IMR-90 (cell line): ENCODE results near the gene MAP3K5. TPM values are rescaled to one million over a fixed set of nuclear protein-coding genes. Genes with fewer than 3 reads are reported as not detected.

Experiments
- ATAC-seq: fragments of 200-7000 bp; cut with Tn5 transposase; 2 replicates; pipeline ENCODE4 v1.9.1; 2020; ENCODE audit warnings: low read depth, mild to moderate bottlenecking, moderate library complexity
- Bru-seq: library from RNA; stranded (reverse); fragments of 400-500 nt; gene quantifications from one replicate; lab custom pipeline; 2021; lab: Mats Ljungman, UMichigan
- BruChase-seq, 2 experiments: library from RNA; stranded (reverse); fragments of 400-500 nt; gene quantifications; one replicate each; lab custom pipeline; 2021; lab: Mats Ljungman, UMichigan
- BruUV-seq: library from RNA; stranded (reverse); fragments of 400-500 nt; replicated peaks from 2 replicates; lab custom pipeline; 2021; lab: Mats Ljungman, UMichigan
- CTCF ChIA-PET: fragments of 300-600 bp; formaldehyde crosslinking; extraction: SDS; loops from one replicate; lab custom pipeline; 2021; ENCODE audit warnings: antibody characterized with exemption; lab: Yijun Ruan, JAX
- POLR2A ChIA-PET: fragments of 300-600 bp; sonication (Branson Sonifier 250); formaldehyde crosslinking; loops from one replicate; lab custom pipeline; 2022; ENCODE audit warnings: antibody characterized with exemption; ENCODE audit not compliant: unreplicated experiment; lab: Charles Lee
- DNase-seq: peaks from one replicate; pipeline ENCODE4 v3.0.0; 2013
- H2AFZ ChIP-seq: replicated peaks from 2 replicates; pipeline ENCODE3; 2013; ENCODE audit warnings: low read length, mild to moderate bottlenecking; ENCODE audit not compliant: poor library complexity
- H2AK5ac ChIP-seq: 2 replicates; pipeline ENCODE4 v1.6.1; 2013; ENCODE audit warnings: low read depth, low read length, inconsistent platforms
- H2AK9ac ChIP-seq: replicated peaks from 2 replicates; pipeline ENCODE3; 2013; ENCODE audit warnings: mild to moderate bottlenecking, low read depth, low read length, moderate library complexity; ENCODE audit not compliant: poor library complexity
- H2BK120ac ChIP-seq: 2 replicates; pipeline ENCODE4 v1.6.1; 2013; ENCODE audit warnings: low read depth, low read length, inconsistent platforms
- H2BK15ac ChIP-seq: 3 replicates; pipeline ENCODE4 v1.6.1; 2013; ENCODE audit warnings: low read depth, low read length, inconsistent platforms
- H2BK20ac ChIP-seq: 2 replicates; pipeline ENCODE4 v1.6.1; 2013; ENCODE audit warnings: low read depth, mild to moderate bottlenecking, inconsistent platforms, low read length, moderate library complexity
- H2BK5ac ChIP-seq: 2 replicates; pipeline ENCODE4 v1.6.1; 2013; ENCODE audit warnings: mild to moderate bottlenecking, low read depth, low read length, inconsistent platforms; ENCODE audit not compliant: poor library complexity, severe bottlenecking
- H3K14ac ChIP-seq: replicated peaks from 2 replicates; pipeline ENCODE4 v1.6.1; 2013; ENCODE audit warnings: low read depth, low read length, inconsistent platforms
- H3K18ac ChIP-seq: 2 replicates; pipeline ENCODE4 v1.6.1; 2013; ENCODE audit warnings: low read depth, low read length, control low read depth
- H3K23ac ChIP-seq: 2 replicates; pipeline ENCODE4 v1.6.1; 2013; ENCODE audit warnings: low read depth, low read length, inconsistent platforms
- H3K27ac ChIP-seq: 2 replicates; pipeline ENCODE4 v1.5.1; 2013; ENCODE audit warnings: mild to moderate bottlenecking, control low read depth, low read length; ENCODE audit not compliant: insufficient read depth
- H3K27me3 ChIP-seq: 2 replicates; pipeline ENCODE4 v1.6.1; 2013; ENCODE audit warnings: low read length; ENCODE audit not compliant: control insufficient read depth, insufficient read depth
- H3K36me3 ChIP-seq: 2 replicates; pipeline ENCODE4 v1.6.1; 2013; ENCODE audit warnings: low read length, mixed read lengths; ENCODE audit not compliant: control insufficient read depth, insufficient read depth
- H3K4ac ChIP-seq: 2 replicates; pipeline ENCODE4 v1.6.1; 2013; ENCODE audit warnings: low read depth, low read length, inconsistent platforms
- H3K4me1 ChIP-seq: 2 replicates; pipeline ENCODE4 v1.6.1; 2013; ENCODE audit warnings: low read length, mixed read lengths; ENCODE audit not compliant: control insufficient read depth, insufficient read depth
- H3K4me2 ChIP-seq: 2 replicates; pipeline ENCODE4 v1.6.1; 2013; ENCODE audit warnings: low read depth, mild to moderate bottlenecking, control low read depth, low read length, moderate library complexity
- H3K4me3 ChIP-seq: 2 replicates; pipeline ENCODE4 v1.5.1; 2013; ENCODE audit warnings: low read depth, mild to moderate bottlenecking, control low read depth, low read length, moderate library complexity; ENCODE audit not compliant: insufficient read depth
- H3K56ac ChIP-seq: 2 replicates; pipeline ENCODE4 v1.6.1; 2013; ENCODE audit warnings: low read length, inconsistent platforms; ENCODE audit not compliant: insufficient read depth; ENCODE audit errors: extremely low read depth
- H3K79me1 ChIP-seq, 2 experiments: 2 replicates each; pipeline ENCODE4 v1.6.1; 2013; ENCODE audit warnings: low read length in 2 of 2, inconsistent platforms in 1 of 2, low read depth in 1 of 2
- H3K9ac ChIP-seq: 2 replicates; pipeline ENCODE4 v1.6.1; 2013; ENCODE audit warnings: low read depth, low read length, control low read depth
- H3K9me1 ChIP-seq: 2 replicates; pipeline ENCODE4 v1.6.1; 2013; ENCODE audit warnings: low read length, inconsistent platforms; ENCODE audit not compliant: insufficient read depth
- H3K9me3 ChIP-seq: 2 replicates; pipeline ENCODE4 v1.6.1; 2013; ENCODE audit warnings: low read length; ENCODE audit not compliant: control insufficient read depth, insufficient read depth
- H4K20me1 ChIP-seq: 2 replicates; pipeline ENCODE4 v1.6.1; 2013; ENCODE audit warnings: low read length, inconsistent platforms; ENCODE audit not compliant: insufficient read depth
- H4K5ac ChIP-seq: 2 replicates; pipeline ENCODE4 v1.6.1; 2013; ENCODE audit warnings: mild to moderate bottlenecking, low read depth, low read length, control low read depth
- H4K8ac ChIP-seq, 2 experiments: 2 replicates each; pipeline ENCODE4 v1.6.1; 2013; ENCODE audit warnings: low read depth in 2 of 2, low read length in 2 of 2, control low read depth in 1 of 2, inconsistent platforms in 1 of 2
- H4K91ac ChIP-seq: 2 replicates; pipeline ENCODE4 v1.6.1; 2013; ENCODE audit warnings: low read depth, low read length, inconsistent platforms; ENCODE audit not compliant: insufficient read depth
- BHLHE40 ChIP-seq: fragments of 150-350 bp; IDR thresholded peaks from 2 replicates; pipeline ENCODE4 v1.6.1; 2016; ENCODE audit warnings: mild to moderate bottlenecking, low read depth, low read length
- CEBPB ChIP-seq: IDR thresholded peaks from 2 replicates; pipeline ENCODE4 v1.6.1; 2012; ENCODE audit warnings: low read depth, low read length, improper control_type of control experiment
- MAZ ChIP-seq: IDR thresholded peaks from 2 replicates; pipeline ENCODE4 v1.6.1; 2012; ENCODE audit warnings: low read depth, mild to moderate bottlenecking, low read length, improper control_type of control experiment, moderate library complexity, borderline replicate concordance
- NFE2L2 ChIP-seq: fragments of 150-350 bp; IDR thresholded peaks from 2 replicates; pipeline ENCODE4 v1.6.1; 2016; ENCODE audit warnings: low read depth, mild to moderate bottlenecking, low read length
- RAD21 ChIP-seq: IDR thresholded peaks from 2 replicates; pipeline ENCODE4 v1.6.1; 2012; ENCODE audit warnings: low read length, improper control_type of control experiment
- RFX5 ChIP-seq: IDR thresholded peaks from 2 replicates; pipeline ENCODE4 v1.8.0; 2012; ENCODE audit warnings: low read depth, mild to moderate bottlenecking, low read length, moderate library complexity
- WGBS, 2 experiments: methylation state at CpG; one replicate each; pipeline versions ENCODE4 v1.1.5 to v1.1.7; 2013; ENCODE audit warnings: missing lambda C conversion rate in 2 of 2; ENCODE audit not compliant: insufficient read length in 1 of 2; ENCODE audit errors: extremely low coverage in 2 of 2; 5-methylcytosine and 5-hydroxymethylcytosine counted together
- dilution Hi-C: fragments of 300-500 bp; cut with HindIII; formaldehyde crosslinking; loops from one replicate; pipeline ENCODE4 v1.14.3; 2018; ENCODE audit warnings: low sequenced_read_pairs; ENCODE audit not compliant: unreplicated experiment
- in situ Hi-C: fragments of 300-500 bp; cut with MboI; formaldehyde crosslinking; loops from 3 replicates; pipeline ENCODE4 v1.14.3; 2019; ENCODE audit warnings: low sequenced_read_pairs, inconsistent platforms, mixed read lengths
- intact Hi-C: fragments of 100-400 bp; cut with micrococcal nuclease; formaldehyde crosslinking; loops from 2 replicates; pipeline ENCODE4 v1.10.0; 2022
- long read RNA-seq: library from polyadenylated mRNA; unstranded; transcript quantifications from one replicate; pipeline ENCODE4 v2.0.0, GENCODE V29; 2021; ENCODE audit not compliant: unreplicated experiment
- polyA plus RNA-seq, 3 experiments: library from polyadenylated mRNA; depleted of rRNA; stranded (reverse); fragments of >200 nt; gene quantifications; 2 replicates each; pipeline ENCODE4 v1.2.3, GENCODE V29; 2012; ENCODE audit warnings: low replicate concordance in 1 of 3
- total RNA-seq: library from RNA; depleted of rRNA; stranded (reverse); fragments of >200 nt; gene quantifications from 2 replicates; pipeline ENCODE4 v1.2.3, GENCODE V29; 2012; rRNA removed
- TF ChIP-seq, protein P1 (sequence below): fragments of 150-350 bp; IDR thresholded peaks from 2 replicates; pipeline ENCODE4 v1.6.1; 2016; ENCODE audit warnings: low read depth, mild to moderate bottlenecking, low read length, moderate library complexity, borderline replicate concordance

MAP3K5 gene, protein sequence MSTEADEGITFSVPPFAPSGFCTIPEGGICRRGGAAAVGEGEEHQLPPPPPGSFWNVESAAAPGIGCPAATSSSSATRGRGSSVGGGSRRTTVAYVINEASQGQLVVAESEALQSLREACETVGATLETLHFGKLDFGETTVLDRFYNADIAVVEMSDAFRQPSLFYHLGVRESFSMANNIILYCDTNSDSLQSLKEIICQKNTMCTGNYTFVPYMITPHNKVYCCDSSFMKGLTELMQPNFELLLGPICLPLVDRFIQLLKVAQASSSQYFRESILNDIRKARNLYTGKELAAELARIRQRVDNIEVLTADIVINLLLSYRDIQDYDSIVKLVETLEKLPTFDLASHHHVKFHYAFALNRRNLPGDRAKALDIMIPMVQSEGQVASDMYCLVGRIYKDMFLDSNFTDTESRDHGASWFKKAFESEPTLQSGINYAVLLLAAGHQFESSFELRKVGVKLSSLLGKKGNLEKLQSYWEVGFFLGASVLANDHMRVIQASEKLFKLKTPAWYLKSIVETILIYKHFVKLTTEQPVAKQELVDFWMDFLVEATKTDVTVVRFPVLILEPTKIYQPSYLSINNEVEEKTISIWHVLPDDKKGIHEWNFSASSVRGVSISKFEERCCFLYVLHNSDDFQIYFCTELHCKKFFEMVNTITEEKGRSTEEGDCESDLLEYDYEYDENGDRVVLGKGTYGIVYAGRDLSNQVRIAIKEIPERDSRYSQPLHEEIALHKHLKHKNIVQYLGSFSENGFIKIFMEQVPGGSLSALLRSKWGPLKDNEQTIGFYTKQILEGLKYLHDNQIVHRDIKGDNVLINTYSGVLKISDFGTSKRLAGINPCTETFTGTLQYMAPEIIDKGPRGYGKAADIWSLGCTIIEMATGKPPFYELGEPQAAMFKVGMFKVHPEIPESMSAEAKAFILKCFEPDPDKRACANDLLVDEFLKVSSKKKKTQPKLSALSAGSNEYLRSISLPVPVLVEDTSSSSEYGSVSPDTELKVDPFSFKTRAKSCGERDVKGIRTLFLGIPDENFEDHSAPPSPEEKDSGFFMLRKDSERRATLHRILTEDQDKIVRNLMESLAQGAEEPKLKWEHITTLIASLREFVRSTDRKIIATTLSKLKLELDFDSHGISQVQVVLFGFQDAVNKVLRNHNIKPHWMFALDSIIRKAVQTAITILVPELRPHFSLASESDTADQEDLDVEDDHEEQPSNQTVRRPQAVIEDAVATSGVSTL (N-terminal part only)
- total RNA-seq (17.2 and 17.6 TPM in 2 replicates), polyA plus RNA-seq (2012; rRNA removed) (4.9 and 5.4 TPM in 2 replicates), Bru-seq, nascent RNA (percentile 87 among the genes with signal in this experiment), BruChase-seq, experiment 1, labeled RNA remaining after a 6-hour chase (percentile 70 among the genes with signal in this experiment), BruChase-seq, experiment 2, labeled RNA remaining after a 2-hour chase (percentile 66 among the genes with signal in this experiment)
- polyA plus RNA-seq (2012; cell fraction: cytosol; rRNA removed): 2.0 and 2.1 TPM in 2 replicates
- polyA plus RNA-seq (2012; cell fraction: nucleus; rRNA removed; ENCODE audit: low replicate concordance): 1.4 and 6.3 TPM in 2 replicates
- long read RNA-seq, full-length matches to known transcripts: 26 of 45 reads
- long read RNA-seq, partial matches to known transcripts: 9 of 45 reads
- long read RNA-seq, other reads (novel, unspliced or antisense): 10 of 45 reads

DNA sequence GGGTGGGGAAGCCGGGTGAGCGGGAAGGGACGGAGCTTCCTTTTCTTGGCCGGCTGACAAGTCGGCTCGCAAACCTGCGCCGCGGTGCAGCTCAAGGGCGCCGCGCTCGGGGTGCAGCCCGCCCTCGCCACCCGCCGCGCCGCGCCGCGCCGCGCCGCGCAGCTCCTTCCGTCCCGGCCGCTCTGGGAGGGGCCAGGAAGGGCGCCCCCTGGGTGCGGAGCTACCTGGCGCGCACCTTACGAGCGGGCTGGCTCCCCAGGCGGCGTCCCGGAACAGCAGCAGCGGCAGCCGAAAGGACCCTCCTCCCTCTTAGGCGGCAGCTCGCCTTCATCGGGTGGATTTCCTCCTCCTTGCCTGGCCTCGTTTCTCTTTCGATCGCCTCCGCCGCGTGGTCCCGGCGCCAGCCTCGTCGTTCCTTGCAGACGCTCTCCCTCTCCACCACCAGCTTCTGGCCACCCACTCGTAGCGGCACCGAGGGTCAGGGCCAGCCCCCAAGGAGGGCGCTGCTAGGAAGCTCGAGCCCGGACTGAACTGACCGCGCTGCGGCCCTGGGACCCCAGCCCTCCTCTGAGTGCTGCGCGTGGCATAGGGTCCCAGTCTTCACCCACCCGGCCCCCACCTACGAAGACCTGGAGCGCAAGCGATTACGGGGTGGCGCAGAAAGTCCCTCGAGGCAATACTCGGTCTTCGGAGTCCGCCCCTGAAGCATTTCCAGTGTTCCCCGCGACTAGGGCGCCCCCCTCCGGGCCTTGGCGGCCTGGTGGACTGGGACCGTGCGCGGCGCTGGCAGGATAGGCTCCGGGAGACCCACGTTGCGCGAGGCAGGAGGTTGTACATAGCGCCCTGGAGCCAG lies at the start of gene MAP3K5:
TSS of gene MAP3K5 (minus strand) at position 68 of the 853 bp plus-strand sequence. CDS start 320 bp downstream, outside the sequence.
- Histone ChIP-seq H2BK15ac (peak within 1 kb of the TSS; percentile 98), H3K4ac (peak within 1 kb of the TSS; percentile 74), H4K8ac (peak within 1 kb of the TSS; percentile 81 to 89), H3K4me3 (peak within 1 kb of the TSS; percentile 95), H4K5ac (peak within 1 kb of the TSS; percentile 82), H3K36me3 (no peaks in the 10 kb centered on the region), H3K27me3 (no peaks in the 10 kb centered on the region), H3K27ac (peak within 1 kb of the TSS; percentile 92), H3K56ac (peak within 1 kb of the TSS; percentile 85), H3K9ac (peak within 1 kb of the TSS; percentile 92), H2BK20ac (peak within 1 kb of the TSS; percentile 64; the same call in 1 of the 2 replicates), H4K91ac (peak within 1 kb of the TSS; percentile 87), H2BK5ac (peak within 1 kb of the TSS; percentile 91), H3K23ac (peak within 1 kb of the TSS; percentile 90), H3K9me3 (no peaks in the 10 kb centered on the region), H3K18ac (peak within 1 kb of the TSS; percentile 90), H2AK5ac (peak within 1 kb of the TSS; percentile 87), H3K14ac (peak within 1 kb of the TSS; percentile 68), H3K79me1 (peaks cover 3 to 26% of the 10 kb centered on the region in 2 experiments; a peak in 3 of 4 replicates), H2BK120ac (peak within 1 kb of the TSS; percentile 80), H3K4me1 (peaks cover 6% of the 10 kb centered on the region), H2AFZ (peak within 1 kb of the TSS; percentile 96), H3K4me2 (peak within 1 kb of the TSS; percentile 93), H3K9me1 (peaks cover 1% of the 10 kb centered on the region; the same call in 1 of the 2 replicates), H4K20me1 (no peaks in the 10 kb centered on the region), H2AK9ac (peak within 1 kb of the TSS; percentile 74)
- no TSS peak for BruUV-seq
- dilution Hi-C loops (no loop called here), intact Hi-C loops (loop anchor here (1.0 to 10.0 kb wide), 7 partner anchors 75 to 505 kb away; partner anchors contain the start of gene BCLAF1), in situ Hi-C loops (loop anchor here (5.0 to 25.0 kb wide), 3 partner anchors 145 to 505 kb away; partner anchors contain the start of gene BCLAF1)
- ChIA-PET POLR2A (interaction anchor here (0.6 to 1.5 kb wide), 5 partner anchors 145 to 229 kb away, joined by 3 to 6 read pairs (median 4); no protein-coding TSS in a partner anchor), CTCF (interaction anchor here (0.5 to 1.8 kb wide), 25 partner anchors 9 to 267 kb away, joined by 3 to 41 read pairs (median 5); partner anchors contain the start of gene PEX7)
- 0% methylated on average over 1 of the region's 89 CpGs; no CpG with 5 or more reads in 1 of the 2 experiments for WGBS, 2 experiments
- ATAC-seq (peak; percentile 74), DNase-seq (peak; percentile 85)
- TF ChIP-seq NFE2L2 (no peak), MAZ (peak; percentile 62; the same call in 1 of the 2 replicates), BHLHE40 (peak; percentile 39; the same call in 1 of the 2 replicates), RAD21 (peak; percentile 91), CEBPB (peak; percentile 23; the same call in 1 of the 2 replicates), RFX5 (no peak)
- TF ChIP-seq, protein P1, sequence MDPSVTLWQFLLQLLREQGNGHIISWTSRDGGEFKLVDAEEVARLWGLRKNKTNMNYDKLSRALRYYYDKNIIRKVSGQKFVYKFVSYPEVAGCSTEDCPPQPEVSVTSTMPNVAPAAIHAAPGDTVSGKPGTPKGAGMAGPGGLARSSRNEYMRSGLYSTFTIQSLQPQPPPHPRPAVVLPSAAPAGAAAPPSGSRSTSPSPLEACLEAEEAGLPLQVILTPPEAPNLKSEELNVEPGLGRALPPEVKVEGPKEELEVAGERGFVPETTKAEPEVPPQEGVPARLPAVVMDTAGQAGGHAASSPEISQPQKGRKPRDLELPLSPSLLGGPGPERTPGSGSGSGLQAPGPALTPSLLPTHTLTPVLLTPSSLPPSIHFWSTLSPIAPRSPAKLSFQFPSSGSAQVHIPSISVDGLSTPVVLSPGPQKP: no peak
